GM19328 (cell line): ENCODE measurements around the gene HDAC7.

ENCODE experiments used
- ATAC-seq: cut with Tn5 transposase; IDR thresholded peaks from one replicate; pipeline ENCODE4 v1.9.1; 2021; ENCODE audit warnings: mild to moderate bottlenecking, moderate library complexity; ENCODE audit not compliant: unreplicated experiment

HDAC7 gene

DNA sequence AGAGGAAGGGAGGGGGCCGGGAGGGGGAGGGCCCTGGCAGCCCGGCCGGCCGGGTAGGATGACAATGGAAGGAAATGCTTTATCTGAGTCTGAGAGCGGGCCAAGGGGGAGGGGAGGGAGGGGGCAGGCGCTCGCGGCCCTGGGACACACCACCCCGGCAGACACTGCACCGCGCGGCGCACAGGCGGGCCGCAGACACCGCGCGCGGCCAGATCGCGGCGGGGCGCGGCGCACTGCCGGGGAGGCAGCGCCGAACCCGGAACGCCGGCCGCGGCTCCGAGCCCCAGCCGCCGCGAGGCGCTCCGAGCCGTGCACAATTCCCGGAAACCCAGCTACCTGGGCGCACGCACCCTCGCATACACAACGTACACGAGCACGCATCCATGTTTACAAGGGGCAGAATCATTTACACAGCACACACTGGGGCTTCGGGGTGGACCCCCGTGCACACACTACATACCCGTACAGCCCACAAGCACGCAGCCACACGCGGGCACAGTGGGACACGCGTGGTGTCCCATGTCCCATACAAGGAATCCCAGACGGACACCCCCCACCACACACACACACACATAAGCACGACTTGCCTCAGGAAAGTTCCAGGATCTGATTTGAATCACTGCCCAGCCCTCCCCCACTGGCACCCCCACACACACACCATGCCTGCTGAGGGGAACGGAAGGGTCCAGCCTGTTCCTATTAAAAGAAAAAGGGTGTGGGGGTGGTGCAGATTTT, at the start of gene HDAC7:
HDAC7 (minus strand) TSS at position 8 of the 735 bp plus-strand sequence. CDS start 118 bp downstream, outside the sequence.
- peak; percentile 47 for ATAC-seq

DNA sequence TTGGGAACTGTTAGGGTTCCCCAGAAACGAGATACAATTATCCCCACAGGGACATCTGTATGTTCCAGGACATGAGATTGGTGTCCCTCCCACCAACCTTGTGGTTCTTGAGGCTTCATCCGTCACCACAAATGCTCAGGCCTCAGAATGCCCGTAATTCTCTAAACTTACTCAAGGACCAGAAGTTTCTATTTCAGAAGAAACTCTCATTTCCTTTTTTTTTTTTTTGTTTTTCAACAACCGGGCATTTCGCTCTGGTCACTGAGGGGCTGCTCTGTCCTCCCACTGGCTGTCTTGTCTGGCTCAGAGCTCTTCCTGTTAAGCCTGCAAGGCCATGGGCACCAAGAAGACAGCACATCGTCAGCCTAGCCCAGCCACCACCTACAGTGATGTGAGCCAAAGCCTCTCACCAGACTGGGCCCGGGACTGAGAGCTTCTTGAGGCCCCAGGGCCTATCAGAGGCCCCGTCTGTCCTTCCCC, 48.9 kb upstream of the HDAC7 start:
- ATAC-seq: peak; percentile 67

DNA sequence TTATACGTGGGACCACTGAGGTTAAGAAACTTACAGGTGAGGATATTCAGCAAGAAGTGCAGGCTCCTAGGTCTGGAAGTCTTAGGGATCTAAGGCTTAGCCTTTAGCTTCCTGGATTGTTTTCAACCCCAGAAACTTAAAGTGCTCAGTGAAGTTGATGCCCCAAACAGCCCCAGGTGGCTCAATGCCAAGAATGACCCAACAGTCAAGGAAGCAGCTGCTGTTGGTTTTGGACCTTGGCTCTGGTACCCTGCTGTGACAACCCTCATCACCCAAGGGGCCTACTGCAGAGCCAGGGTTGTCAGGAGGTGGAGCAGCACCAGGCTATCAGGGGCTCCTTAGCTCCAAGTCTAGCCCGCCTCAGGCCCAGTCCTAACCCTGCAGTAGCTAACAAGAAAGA, 48.3 kb upstream of the HDAC7 start:
- ATAC-seq: no peak

DNA sequence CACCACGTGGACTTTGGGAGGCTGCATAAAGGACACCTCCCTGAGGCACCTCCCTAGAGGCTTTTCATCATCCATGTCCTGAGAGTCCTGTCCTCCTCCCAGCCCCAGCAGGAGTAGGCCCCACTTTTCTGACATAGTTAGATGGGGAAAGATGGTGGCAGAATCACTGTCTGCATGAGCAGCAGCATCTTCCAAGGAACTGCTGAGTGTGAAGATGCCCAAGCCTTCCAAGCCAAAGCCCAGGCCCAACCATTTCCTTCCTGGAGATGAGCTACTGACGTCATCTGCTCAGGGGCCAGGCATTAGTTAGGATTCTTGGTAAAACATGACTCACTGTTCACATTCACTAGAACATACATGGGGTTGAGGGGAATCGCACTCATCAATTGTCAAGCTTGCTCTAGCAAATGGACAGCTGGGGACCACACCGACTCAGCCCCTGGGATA, 47.8 kb upstream of the HDAC7 start:
- no peak for ATAC-seq

DNA sequence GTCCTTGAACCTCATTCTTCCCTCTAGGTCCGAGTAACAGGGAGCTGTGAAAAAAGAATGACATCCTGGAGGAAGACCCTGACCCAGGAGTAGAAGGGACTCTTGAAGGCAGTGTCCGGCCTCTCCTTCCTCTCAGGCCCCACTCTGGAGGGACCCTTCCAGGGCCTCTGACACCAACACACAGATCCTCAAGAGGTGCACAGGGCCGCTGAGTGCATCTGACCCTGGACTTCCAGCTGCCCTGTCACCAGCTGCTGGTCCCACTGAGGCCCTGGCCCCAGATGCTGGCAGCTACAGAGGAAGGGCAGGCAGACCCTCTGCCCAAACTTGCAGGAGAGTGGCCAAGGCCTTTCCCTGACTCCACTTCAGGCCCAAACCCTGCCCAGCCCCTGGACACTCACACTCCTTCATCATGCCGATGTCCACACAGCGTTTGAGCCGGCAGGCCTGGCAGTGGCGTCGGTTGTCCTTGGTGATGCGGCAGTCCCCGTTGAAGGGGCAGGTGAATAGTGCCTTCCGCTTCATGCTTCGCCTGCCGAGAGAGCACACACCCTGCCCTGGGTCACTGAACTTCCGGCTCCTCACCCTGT, 45.0 kb upstream of the HDAC7 start:
- ATAC-seq: no peak

DNA sequence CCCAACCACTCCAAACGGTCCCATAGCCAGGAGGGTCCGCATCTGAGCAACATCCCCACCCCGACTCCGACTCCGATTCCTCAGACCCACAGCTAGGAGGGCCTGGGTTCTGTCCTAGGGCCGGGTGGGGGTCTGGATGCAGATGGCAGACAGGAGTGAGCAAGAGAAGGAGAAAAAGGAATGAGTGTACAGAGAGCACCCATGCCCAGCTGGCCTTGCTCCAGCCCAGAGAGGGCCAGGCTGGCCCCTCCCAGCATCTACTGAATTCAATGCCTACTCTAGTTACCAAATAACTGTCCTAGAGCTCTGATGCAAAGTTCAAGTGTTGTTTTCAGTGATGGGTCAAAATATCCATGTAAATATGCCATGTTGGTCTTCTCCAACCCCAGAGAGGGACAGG, 44.3 kb upstream of the HDAC7 start:
- no peak for ATAC-seq

DNA sequence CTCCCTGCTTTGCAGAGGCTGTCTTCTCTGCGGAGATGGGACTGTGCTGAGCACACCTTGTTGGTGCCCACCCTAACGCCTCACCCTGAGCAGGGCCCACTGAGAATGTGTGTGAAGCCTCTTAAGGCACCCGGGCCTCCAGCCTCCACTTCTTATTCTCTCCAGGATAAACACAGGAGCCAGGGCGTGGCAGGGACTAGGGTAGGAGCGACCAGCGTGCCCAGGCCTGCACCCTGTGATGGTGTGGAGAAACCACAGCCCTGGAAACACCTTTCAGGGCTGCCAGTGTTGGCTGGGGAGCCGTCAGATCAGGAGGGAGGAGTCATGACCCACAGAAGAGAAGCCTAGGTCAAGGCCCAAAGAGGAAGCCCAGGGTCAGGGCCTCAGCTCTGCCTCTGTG, 43.8 kb upstream of the HDAC7 start:
- no peak for ATAC-seq

DNA sequence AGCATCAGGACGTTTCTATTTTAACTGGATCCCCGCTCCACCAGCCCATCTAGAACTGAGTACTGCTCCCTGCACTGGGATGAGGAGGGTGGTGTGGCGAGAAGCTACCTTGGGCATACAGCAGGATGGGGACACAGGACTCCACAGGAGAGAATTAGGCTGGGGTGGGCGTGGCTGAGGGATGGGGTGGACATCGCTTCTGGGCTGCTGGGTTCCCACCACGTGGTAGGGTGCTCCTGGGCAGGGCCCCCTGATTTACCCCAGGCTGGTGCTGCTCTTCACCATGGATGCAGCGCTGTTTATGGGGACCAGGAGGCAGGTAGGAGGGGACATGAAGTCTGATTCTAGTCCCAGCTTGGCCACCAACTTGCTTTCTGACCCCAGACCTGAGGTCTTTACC, 43.2 kb upstream of the HDAC7 start:
- ATAC-seq: no peak

DNA sequence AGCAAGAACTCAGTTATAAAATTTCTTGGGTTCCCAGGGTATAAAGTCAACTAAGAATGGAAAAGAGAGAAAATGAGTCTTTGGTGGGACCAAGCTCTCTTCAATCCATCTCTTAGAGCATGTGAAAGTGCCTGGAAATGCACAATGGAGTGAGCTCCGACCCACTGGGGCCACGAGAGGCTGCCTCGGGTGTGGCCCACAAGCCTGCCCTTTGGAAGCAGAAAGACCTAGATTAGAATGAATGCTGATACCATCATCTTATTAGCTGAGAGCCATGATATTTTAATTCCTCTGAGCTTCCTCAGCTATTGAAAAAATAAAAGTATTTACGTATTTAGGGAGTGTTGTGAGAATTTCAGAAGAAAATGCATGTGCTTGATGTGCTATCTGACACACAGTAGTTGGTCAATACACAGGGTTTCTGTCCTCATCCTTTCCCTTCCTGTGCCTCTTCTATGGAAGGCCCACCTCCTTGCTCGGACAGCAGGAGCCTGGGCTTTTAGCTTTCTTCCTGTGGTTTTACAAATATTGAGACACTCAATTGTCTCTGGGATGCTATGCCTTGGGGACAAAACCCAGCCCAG, 42.6 kb upstream of the HDAC7 start:
- ATAC-seq: no peak

DNA sequence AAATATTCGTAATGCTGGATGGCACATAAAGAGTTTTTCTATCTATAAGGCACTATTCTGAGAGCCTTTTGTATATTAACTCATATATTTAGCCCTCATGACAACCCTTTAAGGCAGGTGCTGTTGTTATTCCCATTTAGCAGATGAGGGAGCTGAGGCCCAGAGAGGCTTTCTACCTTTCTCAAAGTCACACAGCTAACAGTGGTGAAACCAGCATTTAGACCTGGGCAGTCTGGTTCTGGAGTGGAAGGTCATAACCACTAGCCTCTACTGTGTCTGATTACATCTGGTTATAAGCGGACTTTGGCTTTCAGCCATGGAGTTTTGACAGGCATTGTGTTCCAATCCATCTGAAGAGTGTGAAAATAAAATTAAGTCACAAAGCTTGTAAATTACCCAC, 41.2 kb upstream of the HDAC7 start:
- ATAC-seq: no peak

DNA sequence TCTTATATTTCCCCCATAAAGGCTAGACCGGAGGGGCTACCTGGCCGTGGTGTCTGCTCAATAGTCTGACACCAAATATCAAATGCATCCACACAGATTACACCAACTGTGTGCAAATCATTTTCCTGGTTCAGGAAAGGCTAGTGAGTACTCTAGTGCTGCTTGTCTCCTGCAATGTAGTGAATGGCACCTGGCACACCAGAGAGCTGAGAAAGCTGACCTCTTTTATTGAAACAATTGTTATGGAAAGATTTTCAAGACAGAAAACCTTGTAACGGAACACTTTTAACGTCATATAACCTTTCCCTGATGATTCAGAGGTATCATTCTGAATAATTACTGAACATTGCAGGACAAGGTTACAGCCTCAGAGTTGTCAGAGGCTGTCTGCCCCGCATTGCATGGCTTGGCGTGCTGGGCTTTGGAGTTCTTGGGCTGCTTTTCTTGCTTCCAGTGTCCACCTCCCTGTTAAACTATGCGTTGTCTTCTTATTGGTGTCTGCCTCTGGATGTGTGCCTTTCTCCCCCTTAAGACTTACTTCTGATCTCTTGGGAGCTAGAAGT, 40.7 kb upstream of the HDAC7 start:
- ATAC-seq: no peak

DNA sequence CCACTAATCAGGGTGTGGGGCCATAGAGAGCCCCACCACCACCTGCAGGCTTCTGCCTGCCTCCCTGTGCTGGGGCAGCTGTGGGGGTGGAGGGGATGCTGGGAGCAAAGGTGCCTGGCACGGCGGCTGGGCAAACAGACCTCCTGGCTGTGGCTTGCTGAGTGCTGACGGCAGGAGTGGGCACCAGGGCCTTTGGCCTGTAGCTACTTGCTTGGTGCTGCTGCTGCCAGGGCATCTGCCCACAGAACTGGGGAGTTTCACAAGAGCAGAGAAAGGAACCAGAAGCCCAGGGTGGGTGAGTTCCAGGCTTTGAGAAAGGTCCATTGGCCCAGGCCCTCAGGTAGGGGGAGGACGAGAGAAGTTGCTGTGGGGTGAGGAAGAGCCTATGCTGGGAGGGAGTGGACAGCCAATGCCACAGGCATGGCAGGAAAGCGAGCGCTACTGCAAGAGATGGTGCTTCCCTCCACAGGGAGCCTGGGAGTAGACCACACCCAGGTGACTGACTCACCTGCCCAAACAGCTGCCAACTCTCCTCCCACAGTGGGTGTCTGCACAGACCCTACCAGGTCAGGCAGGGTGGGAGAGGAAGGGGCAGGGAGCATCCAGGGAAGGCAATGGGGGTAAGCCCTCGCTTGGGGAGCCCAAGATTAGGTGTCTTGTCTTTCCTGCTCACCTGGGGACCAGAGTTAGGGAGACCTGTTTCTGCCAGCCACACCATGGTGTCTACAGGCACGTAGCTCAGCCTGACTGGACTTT, 39.0 kb upstream of the HDAC7 start:
- no peak for ATAC-seq

DNA sequence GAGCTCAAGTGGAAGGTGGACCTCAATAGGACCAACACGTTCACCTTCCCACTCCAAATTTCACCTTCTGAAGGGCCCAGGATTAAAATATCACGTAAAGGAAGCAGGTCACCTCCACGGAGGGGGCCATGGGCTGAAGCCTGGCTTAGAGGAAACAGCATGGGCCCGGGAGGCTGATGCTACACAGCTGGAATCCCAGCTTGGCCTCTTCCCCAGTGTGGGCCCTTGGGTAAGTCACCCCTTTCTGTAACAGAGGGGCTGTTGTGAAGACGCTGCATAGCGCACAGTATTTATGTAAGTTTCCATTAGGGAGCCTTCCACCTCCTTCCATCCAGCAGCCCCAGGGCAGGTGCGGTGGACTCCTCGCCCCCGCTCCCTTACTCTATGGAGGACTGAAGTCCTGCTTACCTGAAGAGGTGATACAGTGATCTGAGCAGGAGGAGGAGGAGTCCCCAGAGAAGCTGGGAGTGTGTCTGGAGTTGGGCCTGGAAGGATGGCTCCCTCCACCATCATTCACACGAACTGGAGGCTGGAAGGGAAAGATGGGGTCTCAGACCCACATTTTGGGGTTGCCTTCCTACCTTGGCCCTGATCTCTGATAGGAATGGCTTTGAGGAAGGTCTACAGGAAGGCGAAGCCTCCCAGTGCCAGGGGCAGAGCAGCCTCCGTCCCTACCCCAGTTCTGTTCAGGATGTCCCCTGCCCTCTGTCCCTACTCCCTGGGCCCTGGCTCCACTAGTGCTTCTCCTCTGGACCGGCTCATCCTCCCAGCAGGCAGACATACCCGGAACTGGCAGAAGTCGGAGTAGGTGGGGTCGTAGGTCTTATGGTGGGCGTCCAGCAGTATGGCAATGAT, 37.2 kb upstream of the HDAC7 start:
- ATAC-seq: no peak

DNA sequence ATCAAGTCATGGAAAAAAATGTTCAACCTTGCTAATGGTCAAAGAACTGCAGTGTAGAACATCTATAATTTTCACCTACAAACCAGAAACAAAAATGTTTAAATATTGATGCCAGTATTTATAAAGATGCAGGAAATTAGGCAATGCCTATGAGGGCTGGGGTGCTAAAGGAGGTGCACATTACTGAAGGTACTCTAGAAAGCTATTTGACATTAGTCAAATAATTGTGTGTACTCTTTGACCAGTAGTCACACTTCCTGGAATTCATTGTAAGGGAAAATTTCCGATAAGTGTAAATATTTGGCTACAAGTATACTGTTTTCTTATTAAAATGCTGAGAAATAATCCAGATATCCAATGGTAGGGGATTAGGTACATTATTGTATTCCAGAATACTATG, 36.4 kb upstream of the HDAC7 start:
- ATAC-seq: no peak

DNA sequence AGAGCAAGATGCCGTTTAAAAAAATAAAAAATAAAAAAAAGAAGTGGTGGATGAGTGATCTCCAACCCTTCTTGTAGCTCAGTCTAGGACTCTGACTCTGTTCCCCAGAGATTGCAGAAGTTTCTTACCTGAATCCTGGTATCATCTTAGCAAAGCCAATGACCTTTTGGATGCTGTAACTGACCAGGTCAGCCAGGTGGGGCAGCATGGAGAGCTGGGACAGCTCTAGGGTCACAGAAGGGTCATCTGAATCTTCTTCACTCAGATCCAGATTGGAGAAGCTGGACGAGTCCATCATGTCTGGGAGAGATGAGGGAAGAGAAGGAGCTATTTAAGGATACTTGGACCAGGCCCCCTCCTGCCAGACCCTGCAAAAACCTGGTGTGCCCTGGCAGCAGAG, 35.8 kb upstream of the HDAC7 start:
- ATAC-seq: no peak

DNA sequence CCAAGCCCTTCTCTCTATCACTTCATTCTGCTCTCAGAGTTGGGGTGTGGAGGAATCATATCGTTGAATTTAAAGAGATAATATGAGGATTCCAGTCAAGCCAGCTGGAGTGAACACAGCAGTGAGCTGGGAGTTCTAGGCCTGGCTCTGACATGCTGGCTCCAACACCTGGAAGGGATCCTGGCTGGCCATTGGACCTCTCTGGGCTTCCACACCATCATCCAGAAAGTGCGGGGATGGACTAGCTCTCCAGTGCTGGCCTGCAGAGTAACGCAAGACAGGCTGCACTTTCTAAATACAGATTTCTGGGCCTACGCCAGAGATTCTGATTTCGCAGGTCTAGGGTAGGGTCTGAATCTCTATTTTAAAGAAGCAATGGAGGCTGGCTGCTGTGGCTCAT, 34.8 kb upstream of the HDAC7 start:
- ATAC-seq: no peak

DNA sequence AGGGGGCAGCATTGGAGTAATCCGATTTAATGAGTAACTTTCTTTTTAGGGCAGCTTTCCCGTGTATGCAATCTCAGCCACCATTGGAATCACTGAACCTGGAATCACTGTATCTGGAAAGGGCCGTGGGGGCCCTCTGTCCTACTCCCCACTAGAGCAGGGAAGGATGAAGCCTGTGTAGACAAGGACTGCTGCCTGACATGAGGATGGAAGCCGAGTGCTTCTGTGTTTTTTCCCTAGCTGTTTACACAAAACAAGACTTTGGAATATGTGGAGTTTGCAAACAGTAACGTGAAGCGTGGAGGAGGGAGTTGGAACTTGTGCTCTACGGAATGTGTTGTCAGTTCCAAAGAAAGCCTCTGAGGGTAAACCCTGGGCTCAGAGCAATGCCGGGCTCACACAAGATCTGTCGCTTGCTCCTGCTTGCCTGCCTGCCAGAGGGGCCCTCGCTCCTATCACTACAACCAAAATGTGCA, 32.4 kb upstream of the HDAC7 start:
- no peak for ATAC-seq

DNA sequence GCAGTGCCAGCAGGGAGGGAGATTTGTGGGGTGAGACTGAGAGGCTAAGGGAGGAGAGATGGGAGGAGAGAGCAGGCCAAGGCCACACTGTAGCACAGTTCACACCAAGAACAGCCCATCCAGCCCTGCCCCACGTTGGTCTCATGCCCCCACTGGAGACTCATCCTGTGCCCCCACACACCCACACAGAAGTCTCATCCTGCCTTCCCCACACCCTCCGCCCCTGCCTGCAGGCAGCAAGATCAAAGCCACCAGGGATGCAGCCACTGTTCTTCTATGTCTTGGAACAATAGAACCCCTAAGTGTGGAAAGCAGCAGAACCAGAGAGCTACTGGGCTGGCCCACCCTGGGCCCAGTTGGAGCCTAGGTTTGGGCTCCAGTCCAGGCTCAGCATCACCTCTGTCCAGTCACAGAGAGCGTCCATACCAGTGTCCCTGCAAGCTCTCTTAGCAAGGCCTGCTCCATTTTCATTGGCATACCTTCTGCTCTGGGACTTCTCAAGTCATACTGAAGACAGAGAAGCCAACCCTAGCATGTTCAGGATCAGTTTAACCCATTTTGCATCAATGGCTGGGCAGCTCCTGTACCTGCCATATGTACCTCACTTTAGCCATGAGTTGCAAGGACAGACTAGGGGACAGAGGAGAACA, 31.7 kb upstream of the HDAC7 start:
- no peak for ATAC-seq
